B cell (primary cell): ENCODE measurements around the gene TTLL1. TPM values are rescaled to one million over a fixed set of nuclear protein-coding genes. Genes with fewer than 3 reads are reported as not detected.
A peak's percentile ranks its signal among the peaks of the same experiment; 100 is the strongest.

Experiments
- ATAC-seq: fragments of 200-7000 bp; cut with Tn5 transposase; one replicate; pipeline ENCODE4 v1.10.0; 2021; ENCODE audit warnings: low read depth, mild to moderate bottlenecking, moderate number of reproducible peaks, moderate library complexity
- CTCF ChIA-PET: fragments of 350-600 bp; sonication (Branson Sonifier 250); formaldehyde crosslinking; loops from one replicate; lab custom pipeline; 2021; ENCODE audit warnings: antibody characterized with exemption, inconsistent platforms; lab: Charles Lee
- POLR2A ChIA-PET: fragments of 350-600 bp; sonication (Branson Sonifier 250); formaldehyde crosslinking; loops from one replicate; lab custom pipeline; 2021; ENCODE audit warnings: antibody characterized with exemption; lab: Charles Lee
- DNase-seq: peaks from one replicate; pipeline ENCODE4 v3.0.0; 2013
- H2AFZ ChIP-seq: 2 replicates; pipeline ENCODE4 v1.6.1; 2012; ENCODE audit warnings: mild to moderate bottlenecking, low read depth, low read length; ENCODE audit not compliant: insufficient read depth, poor library complexity, severe bottlenecking
- H3K27ac ChIP-seq, 2 donors: 1 replicate in 1 of 2; 2 replicates in 1 of 2; pipeline ENCODE4 v1.5.1; 2012 to 2013; ENCODE audit warnings: low read length in 2 of 2, mild to moderate bottlenecking in 2 of 2, moderate library complexity in 1 of 2
- H3K27me3 ChIP-seq, 4 experiments: fragments of 200-600 bp in 1 of 4; sonication (generic) in 1 of 4; replicated peaks in 1 of 4; 1 replicate in 2 of 4; 2 replicates in 2 of 4; pipeline versions ENCODE4 v1.6.1 to v1.7.0; 2013 to 2016; ENCODE audit warnings: low read length in 3 of 4, mild to moderate bottlenecking in 2 of 4, mixed read lengths in 1 of 4, moderate library complexity in 1 of 4; ENCODE audit not compliant: insufficient read depth in 4 of 4, control insufficient read depth in 3 of 4; ENCODE audit errors: control extremely low read depth in 1 of 4
- H3K36me3 ChIP-seq, 2 experiments: replicated peaks in 1 of 2; 1 replicate in 1 of 2; 2 replicates in 1 of 2; pipeline versions ENCODE4 v1.6.1 to v1.7.1; 2013; ENCODE audit warnings: low read length in 1 of 2; ENCODE audit not compliant: insufficient read depth in 2 of 2, control insufficient read depth in 1 of 2; ENCODE audit errors: control extremely low read depth in 1 of 2, extremely low read depth in 1 of 2
- H3K4me1 ChIP-seq, 2 donors: fragments of 200-600 bp in 1 of 2; sonication (generic) in 1 of 2; 1 replicate in 1 of 2; 2 replicates in 1 of 2; pipeline versions ENCODE4 v1.5.1 to v1.6.1; 2013 to 2017; ENCODE audit warnings: low read length in 2 of 2; ENCODE audit not compliant: control insufficient read depth in 2 of 2, insufficient read depth in 2 of 2
- H3K4me2 ChIP-seq: replicated peaks from 2 replicates; pipeline ENCODE3; 2012; ENCODE audit warnings: mild to moderate bottlenecking, low read depth, low read length; ENCODE audit not compliant: poor library complexity, severe bottlenecking
- H3K4me3 ChIP-seq, 5 experiments: fragments of 200-600 bp in 1 of 5; sonication (generic) in 1 of 5; 1 replicate in 3 of 5; 2 replicates in 2 of 5; pipeline versions ENCODE4 v1.5.1 to v1.7.0; 2011 to 2016; ENCODE audit warnings: low read length in 4 of 5, mild to moderate bottlenecking in 4 of 5, low read depth in 2 of 5, control low read depth in 1 of 5, moderate library complexity in 1 of 5; ENCODE audit not compliant: insufficient read depth in 1 of 5; ENCODE audit errors: control extremely low read depth in 1 of 5, extremely low read depth in 1 of 5
- H3K79me2 ChIP-seq: fragments of 200-600 bp; sonication (generic); one replicate; pipeline ENCODE4 v1.6.0; 2016; ENCODE audit warnings: low read length; ENCODE audit not compliant: control insufficient read depth, insufficient read depth
- H3K9ac ChIP-seq: fragments of 200-600 bp; sonication (generic); 2 replicates; pipeline ENCODE4 v1.6.1; 2017; ENCODE audit warnings: mild to moderate bottlenecking, low read length, moderate library complexity
- H3K9me3 ChIP-seq, 3 donors: one replicate each; pipeline versions ENCODE4 v1.6.1 to v1.7.1; 2013; ENCODE audit warnings: low read length in 2 of 3; ENCODE audit not compliant: control insufficient read depth in 2 of 3, insufficient read depth in 1 of 3; ENCODE audit errors: control extremely low read depth in 1 of 3
- H4K20me1 ChIP-seq: 2 replicates; pipeline ENCODE4 v1.6.0; 2012; ENCODE audit warnings: mild to moderate bottlenecking, low read length; ENCODE audit not compliant: insufficient read depth, control insufficient read depth, poor library complexity, severe bottlenecking
- H3K27ac Mint-ChIP-seq: one replicate; pipeline ENCODE4 v1.8.0; 2021; ENCODE audit warnings: mixed read lengths
- H3K27me3 Mint-ChIP-seq: one replicate; pipeline ENCODE4 v1.8.0; 2021; ENCODE audit warnings: mixed read lengths
- H3K4me1 Mint-ChIP-seq: one replicate; pipeline ENCODE4 v1.8.0; 2021; ENCODE audit warnings: mixed read lengths
- H3K4me3 Mint-ChIP-seq: one replicate; pipeline ENCODE4 v1.8.0; 2021; ENCODE audit warnings: mixed read lengths
- H3K9me3 Mint-ChIP-seq: one replicate; pipeline ENCODE4 v1.8.0; 2022; ENCODE audit warnings: mixed read lengths; ENCODE audit not compliant: insufficient read depth
- EZH2 ChIP-seq: IDR thresholded peaks from 2 replicates; pipeline ENCODE4 v1.6.1; 2012; ENCODE audit warnings: borderline replicate concordance, low read depth, mild to moderate bottlenecking, moderate library complexity, low read length; ENCODE audit not compliant: insufficient read depth, poor library complexity, severe bottlenecking
- WGBS: methylation state at CpG from one replicate; pipeline ENCODE4 v1.1.5; 2013; ENCODE audit warnings: missing lambda C conversion rate; ENCODE audit not compliant: insufficient coverage; 5-methylcytosine and 5-hydroxymethylcytosine counted together
- intact Hi-C: fragments of 100-400 bp; cut with micrococcal nuclease; formaldehyde crosslinking; loops from one replicate; pipeline ENCODE4 v1.10.0; 2022
- polyA plus RNA-seq: library from polyadenylated mRNA; depleted of rRNA; stranded (reverse); fragments of >200 nt; gene quantifications from 2 replicates; pipeline ENCODE4 v1.2.3, GENCODE V29; 2012
- total RNA-seq, 2 donors: library from RNA; stranded (reverse); fragments of 120-200 nt in 1 of 2; gene quantifications; 1 replicate in 1 of 2; 2 replicates in 1 of 2; pipeline versions ENCODE4 v1.2.3 to v1.2.4, GENCODE V29; 2013 to 2022
- TF ChIP-seq, protein P1 (sequence below): fragments of 200-600 bp; IDR thresholded peaks from one replicate; pipeline ENCODE4 v1.8.0; 2022; ENCODE audit warnings: antibody characterized with exemption, mild to moderate bottlenecking

The TTLL1 gene
- total and polyA plus RNA-seq, 2 donors (not counting 1 experiment from before 2014, with no cell fraction given) = 3.0 to 3.3 TPM

- Histone ChIP-seq H3K27ac (no peak overlapping the region), H3K9me3 (peaks cover 0 to 9% (median 0%) of the 10 kb centered on the region in 3 donors), H3K27me3 (peaks cover 0 to 32% (median 11%) of the 10 kb centered on the region in 4 experiments), H3K9ac (no peak overlapping the region), H3K79me2 (no peaks in the 10 kb centered on the region), H3K36me3 (peaks cover 2 to 20% of the 10 kb centered on the region in 2 experiments), H4K20me1 (peaks cover 29% of the 10 kb centered on the region), H3K4me2 (peak overlapping the region; percentile 14), H3K4me1 (peaks cover 24 to 29% of the 10 kb centered on the region in 2 donors), H3K4me3 (no peak overlapping the region), H2AFZ (no peak overlapping the region)
- H3K4me1 Mint-ChIP-seq = peaks cover 10% of the 10 kb centered on the region
- 59% methylated on average over 13 of the region's 16 CpGs for WGBS
- ATAC-seq (no peak), DNase-seq (no peak)
- no peaks in the 10 kb centered on the region for H3K9me3 Mint-ChIP-seq
- H3K27me3 Mint-ChIP-seq = no peaks in the 10 kb centered on the region
- intact Hi-C loops = loop anchor here (10.0 kb wide), 1 partner anchor 265 kb away; no protein-coding TSS in a partner anchor
- H3K27ac Mint-ChIP-seq = no peak overlapping the region
- TF ChIP-seq EZH2 = no peak
- TF ChIP-seq, protein P1, sequence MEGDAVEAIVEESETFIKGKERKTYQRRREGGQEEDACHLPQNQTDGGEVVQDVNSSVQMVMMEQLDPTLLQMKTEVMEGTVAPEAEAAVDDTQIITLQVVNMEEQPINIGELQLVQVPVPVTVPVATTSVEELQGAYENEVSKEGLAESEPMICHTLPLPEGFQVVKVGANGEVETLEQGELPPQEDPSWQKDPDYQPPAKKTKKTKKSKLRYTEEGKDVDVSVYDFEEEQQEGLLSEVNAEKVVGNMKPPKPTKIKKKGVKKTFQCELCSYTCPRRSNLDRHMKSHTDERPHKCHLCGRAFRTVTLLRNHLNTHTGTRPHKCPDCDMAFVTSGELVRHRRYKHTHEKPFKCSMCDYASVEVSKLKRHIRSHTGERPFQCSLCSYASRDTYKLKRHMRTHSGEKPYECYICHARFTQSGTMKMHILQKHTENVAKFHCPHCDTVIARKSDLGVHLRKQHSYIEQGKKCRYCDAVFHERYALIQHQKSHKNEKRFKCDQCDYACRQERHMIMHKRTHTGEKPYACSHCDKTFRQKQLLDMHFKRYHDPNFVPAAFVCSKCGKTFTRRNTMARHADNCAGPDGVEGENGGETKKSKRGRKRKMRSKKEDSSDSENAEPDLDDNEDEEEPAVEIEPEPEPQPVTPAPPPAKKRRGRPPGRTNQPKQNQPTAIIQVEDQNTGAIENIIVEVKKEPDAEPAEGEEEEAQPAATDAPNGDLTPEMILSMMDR = no peak
- H3K4me3 Mint-ChIP-seq = no peak overlapping the region
- CTCF ChIA-PET = interaction anchor here (1.6 kb wide), 1 partner anchor 20 kb away, joined by 4 read pairs; the partner anchor contains the start of gene BIK
- POLR2A ChIA-PET = no interaction called here
These were observed 40.5 kb upstream of the TTLL1 start for GRCh38 chr22:43129426-43130425.
